Endodermal cell (in vitro differentiated cells): ENCODE results near the gene COL5A2. TPM values are rescaled to one million over a fixed set of nuclear protein-coding genes. Genes with fewer than 3 reads are reported as not detected.

Experiments
- DNase-seq: peaks from one replicate; pipeline ENCODE4 v3.0.0-alpha.2; 2017
- H3K27ac ChIP-seq: 2 replicates; pipeline ENCODE4 v1.5.1; 2013; ENCODE audit warnings: mild to moderate bottlenecking, low read depth, low read length, moderate library complexity
- H3K27me3 ChIP-seq: 2 replicates; pipeline ENCODE4 v1.6.1; 2013; ENCODE audit warnings: mild to moderate bottlenecking, low read length, moderate library complexity; ENCODE audit not compliant: insufficient read depth, control insufficient read depth, poor library complexity, severe bottlenecking
- H3K36me3 ChIP-seq: 2 replicates; pipeline ENCODE4 v1.7.0; 2013; ENCODE audit warnings: mild to moderate bottlenecking, low read length, moderate library complexity; ENCODE audit not compliant: control insufficient read depth, insufficient read depth
- H3K4me1 ChIP-seq: one replicate; pipeline ENCODE4 v1.7.0; 2013; ENCODE audit warnings: low read length; ENCODE audit not compliant: control insufficient read depth, insufficient read depth
- H3K4me3 ChIP-seq: 2 replicates; pipeline ENCODE4 v1.5.1; 2013; ENCODE audit warnings: mild to moderate bottlenecking, low read length, moderate library complexity
- H3K9ac ChIP-seq: 2 replicates; pipeline ENCODE4 v1.6.1; 2013; ENCODE audit warnings: mild to moderate bottlenecking, low read length, moderate library complexity; ENCODE audit not compliant: poor library complexity, severe bottlenecking; ENCODE audit errors: extremely low read depth
- H3K9me3 ChIP-seq: 2 replicates; pipeline ENCODE4 v1.6.1; 2013; ENCODE audit warnings: mild to moderate bottlenecking, low read length, moderate library complexity; ENCODE audit not compliant: control insufficient read depth
- H3K27ac Mint-ChIP-seq: 2 replicates; pipeline ENCODE4 v1.8.0; 2020; ENCODE audit warnings: mixed read lengths
- H3K27me3 Mint-ChIP-seq: 2 replicates; pipeline ENCODE4 v1.8.0; 2021; ENCODE audit warnings: mild to moderate bottlenecking, mixed read lengths; ENCODE audit not compliant: insufficient read depth
- H3K36me3 Mint-ChIP-seq: 2 replicates; pipeline ENCODE4 v1.8.0; 2020; ENCODE audit warnings: low read depth, mixed read lengths
- H3K4me1 Mint-ChIP-seq: 2 replicates; pipeline ENCODE4 v1.8.0; 2020; ENCODE audit warnings: mixed read lengths
- H3K4me3 Mint-ChIP-seq: 2 replicates; pipeline ENCODE4 v1.8.0; 2020; ENCODE audit warnings: mild to moderate bottlenecking, moderate library complexity, mixed read lengths
- H3K9me3 Mint-ChIP-seq: 2 replicates; pipeline ENCODE4 v1.8.0; 2020; ENCODE audit warnings: mild to moderate bottlenecking, mixed read lengths
- WGBS, 2 experiments: methylation state at CpG; one replicate each; pipeline versions ENCODE4 v1.1.5 to v1.1.7; 2013; ENCODE audit warnings: missing lambda C conversion rate in 2 of 2, mixed read lengths in 1 of 2; ENCODE audit not compliant: insufficient coverage in 1 of 2, insufficient read length in 1 of 2; 5-methylcytosine and 5-hydroxymethylcytosine counted together
- total RNA-seq, 2 donors: library from RNA; stranded (reverse); fragmentation: NEBNext Ultra II Directional in 1 of 2; extraction: Animal tissue kit (Norgen Biotek cat#: 25700) in 1 of 2; gene quantifications; 2 replicates in 1 of 2; 3 replicates in 1 of 2; pipeline ENCODE4 v1.2.1, GENCODE V29; 2021
- TF ChIP-seq, protein P1 (sequence below): fragments of 200-600 bp; sonication (generic); conservative IDR thresholded peaks from 2 replicates; pipeline ENCODE4 v1.5.0; 2021; ENCODE audit warnings: antibody characterized with exemption, mild to moderate bottlenecking

Gene COL5A2
- total RNA-seq, 2 donors from 2014 or later = 117 to 153 TPM

DNA sequence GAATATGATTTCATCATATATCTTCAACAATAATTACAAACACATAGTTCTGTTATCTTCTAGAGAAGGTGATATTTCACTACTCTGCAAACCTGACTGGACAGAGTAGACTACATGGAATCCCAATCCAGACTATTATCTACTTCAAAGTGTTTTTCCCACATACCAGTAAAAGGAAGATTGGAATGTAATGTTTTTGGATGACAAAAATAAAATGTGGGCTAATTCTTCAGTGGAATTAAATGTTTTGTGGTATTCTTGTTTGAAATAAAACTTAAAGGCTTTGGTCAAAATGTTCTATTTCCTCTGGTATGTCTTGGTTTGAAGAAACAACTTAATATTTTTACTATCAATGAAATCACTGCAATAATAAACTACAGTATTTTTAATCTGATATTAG is 22.1 kb downstream of the COL5A2 start:
- Mint-ChIP-seq H3K36me3 (no peaks in the 10 kb centered on the region), H3K4me1 (peaks cover 13% of the 10 kb centered on the region), H3K4me3 (no peak overlapping the region), H3K27ac (no peak overlapping the region), H3K27me3 (no peaks in the 10 kb centered on the region), H3K9me3 (no peaks in the 10 kb centered on the region)
- H3K27ac ChIP-seq = no peak overlapping the region
- no peaks in the 10 kb centered on the region for H3K9me3 ChIP-seq
- TF ChIP-seq, protein P1, sequence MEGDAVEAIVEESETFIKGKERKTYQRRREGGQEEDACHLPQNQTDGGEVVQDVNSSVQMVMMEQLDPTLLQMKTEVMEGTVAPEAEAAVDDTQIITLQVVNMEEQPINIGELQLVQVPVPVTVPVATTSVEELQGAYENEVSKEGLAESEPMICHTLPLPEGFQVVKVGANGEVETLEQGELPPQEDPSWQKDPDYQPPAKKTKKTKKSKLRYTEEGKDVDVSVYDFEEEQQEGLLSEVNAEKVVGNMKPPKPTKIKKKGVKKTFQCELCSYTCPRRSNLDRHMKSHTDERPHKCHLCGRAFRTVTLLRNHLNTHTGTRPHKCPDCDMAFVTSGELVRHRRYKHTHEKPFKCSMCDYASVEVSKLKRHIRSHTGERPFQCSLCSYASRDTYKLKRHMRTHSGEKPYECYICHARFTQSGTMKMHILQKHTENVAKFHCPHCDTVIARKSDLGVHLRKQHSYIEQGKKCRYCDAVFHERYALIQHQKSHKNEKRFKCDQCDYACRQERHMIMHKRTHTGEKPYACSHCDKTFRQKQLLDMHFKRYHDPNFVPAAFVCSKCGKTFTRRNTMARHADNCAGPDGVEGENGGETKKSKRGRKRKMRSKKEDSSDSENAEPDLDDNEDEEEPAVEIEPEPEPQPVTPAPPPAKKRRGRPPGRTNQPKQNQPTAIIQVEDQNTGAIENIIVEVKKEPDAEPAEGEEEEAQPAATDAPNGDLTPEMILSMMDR = no peak
- H3K9ac ChIP-seq = no peak overlapping the region
- H3K4me3 ChIP-seq = no peak overlapping the region
- no peaks in the 10 kb centered on the region for H3K27me3 ChIP-seq
- DNase-seq = no peak
- no peaks in the 10 kb centered on the region for H3K4me1 ChIP-seq
- H3K36me3 ChIP-seq = peaks cover 24% of the 10 kb centered on the region

DNA sequence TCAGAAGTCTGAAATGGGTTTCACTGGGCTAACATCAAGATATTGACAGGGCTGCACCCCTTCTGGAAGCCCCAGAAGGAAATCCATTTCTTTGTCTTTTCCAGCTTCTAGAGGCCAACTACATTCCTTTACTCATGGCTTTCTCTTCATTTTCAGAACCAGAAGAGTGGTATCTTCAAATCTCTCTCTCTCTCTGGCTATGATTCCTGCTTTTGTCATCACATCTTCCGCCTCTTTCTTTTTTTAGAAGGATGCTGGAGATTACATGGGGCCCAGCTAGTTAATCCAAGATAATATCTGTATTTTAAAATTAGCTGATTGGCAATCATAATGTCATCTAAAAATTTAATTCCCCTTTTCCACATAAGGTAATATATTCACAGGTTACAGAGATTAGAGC is 23.8 kb downstream of the COL5A2 start:
- Mint-ChIP-seq H3K4me3 (no peak overlapping the region), H3K27me3 (no peaks in the 10 kb centered on the region), H3K36me3 (no peaks in the 10 kb centered on the region), H3K4me1 (peaks cover 9% of the 10 kb centered on the region), H3K9me3 (no peaks in the 10 kb centered on the region), H3K27ac (no peak overlapping the region)
- Histone ChIP-seq H3K36me3 (peaks cover 14% of the 10 kb centered on the region), H3K27me3 (no peaks in the 10 kb centered on the region), H3K4me3 (no peak overlapping the region), H3K9me3 (no peaks in the 10 kb centered on the region), H3K9ac (no peak overlapping the region), H3K27ac (no peak overlapping the region), H3K4me1 (no peaks in the 10 kb centered on the region)
- WGBS, 2 experiments = 89% methylated on average over 1 of the region's 1 CpG; no CpG with 5 or more reads in 1 of the 2 experiments
- TF ChIP-seq, protein P1 = no peak
- no peak for DNase-seq

DNA sequence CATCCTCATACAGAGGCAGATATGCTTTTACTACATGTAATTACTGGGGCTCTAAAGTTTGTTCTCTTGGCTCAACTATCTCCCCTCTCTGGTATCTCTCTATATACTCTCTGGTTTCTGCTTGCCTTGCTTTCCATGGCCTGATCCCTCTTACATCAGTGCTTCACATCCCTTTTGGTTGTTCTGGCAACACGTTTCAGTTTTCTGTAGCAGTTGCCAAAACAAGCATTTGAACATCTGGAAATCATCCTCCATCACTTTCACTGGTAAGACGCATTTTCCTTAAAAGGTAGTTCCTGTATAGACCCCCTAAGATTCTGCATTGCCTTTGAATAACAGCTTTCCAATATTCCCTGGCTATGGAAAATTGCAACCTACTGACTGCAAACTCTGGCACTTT is 25.9 kb downstream of the COL5A2 start:
- no peak overlapping the region for H3K27ac ChIP-seq
- H3K27me3 Mint-ChIP-seq = no peaks in the 10 kb centered on the region
- H3K9ac ChIP-seq = no peak overlapping the region
- TF ChIP-seq, protein P1 = no peak
- no peak for DNase-seq
- no peak overlapping the region for H3K4me3 ChIP-seq
- no peaks in the 10 kb centered on the region for H3K36me3 Mint-ChIP-seq
- H3K4me3 Mint-ChIP-seq = no peak overlapping the region
- no peaks in the 10 kb centered on the region for H3K9me3 Mint-ChIP-seq
- WGBS, 2 experiments = 87 to 100% methylated on average over 2 of the region's 2 CpGs
- H3K27me3 ChIP-seq = no peaks in the 10 kb centered on the region
- no peaks in the 10 kb centered on the region for H3K4me1 ChIP-seq
- H3K4me1 Mint-ChIP-seq = peaks cover 14% of the 10 kb centered on the region
- H3K9me3 ChIP-seq = no peaks in the 10 kb centered on the region
- no peak overlapping the region for H3K27ac Mint-ChIP-seq
- H3K36me3 ChIP-seq = peaks cover 14% of the 10 kb centered on the region
